ENCODE measurements around the gene UTRN. TPM values are rescaled to one million over a fixed set of nuclear protein-coding genes. Genes with fewer than 3 reads are reported as not detected.

The UTRN gene
- polyA plus RNA-seq, 1 donor (not counting 4 experiments of a cell fraction or from before 2014, with no cell fraction given): 23.7 TPM

DNA sequence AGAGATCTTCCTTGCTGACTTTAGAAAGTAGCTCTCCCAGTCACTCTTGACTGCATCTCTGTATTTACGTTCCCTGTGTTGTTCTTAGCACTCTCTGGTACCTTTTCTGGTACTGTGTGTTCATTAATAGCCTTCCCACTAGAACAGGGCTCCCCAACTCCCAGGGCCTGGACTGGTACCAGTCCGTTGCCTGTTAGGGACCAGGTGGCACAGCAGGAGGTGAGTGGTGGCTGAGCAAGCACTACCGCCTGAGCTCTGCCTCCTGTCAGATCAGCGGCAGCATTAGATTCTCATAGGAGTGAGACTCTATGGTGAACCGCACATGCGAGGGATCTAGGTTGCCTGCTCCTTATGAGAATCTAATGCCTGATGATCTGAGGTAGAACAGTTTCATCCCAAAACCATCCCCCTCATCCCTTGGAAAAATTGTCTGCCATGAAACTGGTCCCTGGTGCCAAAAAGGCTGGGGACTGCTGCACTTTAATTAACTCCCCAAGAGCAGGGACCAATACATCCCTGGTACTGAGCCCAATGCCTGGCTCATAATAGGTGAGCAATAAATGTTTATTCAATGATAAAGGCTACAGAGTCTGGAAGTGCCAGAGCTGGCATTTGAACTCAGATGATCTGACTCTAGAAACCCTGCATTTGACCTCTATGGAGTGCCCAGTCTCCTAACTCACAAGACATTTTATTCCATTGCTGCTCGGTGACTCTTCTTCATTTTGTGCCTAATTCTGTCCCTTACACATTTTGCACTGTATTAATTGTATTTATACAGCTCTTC, 11.0 kb downstream of the UTRN start:
- Histone ChIP-seq H3K4me2 (ENCODE audit: control insufficient read depth, extremely low read depth, insufficient read depth, low read depth, low read length) (no peak overlapping the region), H4K20me1 (ENCODE audit: control insufficient read depth, extremely low read depth, insufficient read depth, low read length) (no peaks in the 10 kb centered on the region), H3K27ac (ENCODE audit: control insufficient read depth, insufficient read depth, low read length) (no peak overlapping the region), H2AFZ (ENCODE audit: control insufficient read depth, low read length) (no peak overlapping the region), H3K79me2 (ENCODE audit: control insufficient read depth, insufficient read depth, low read length) (no peaks in the 10 kb centered on the region), H3K4me3 (ENCODE audit: control insufficient read depth in 2 of 3, extremely low read depth in 1 of 3, insufficient read depth in 2 of 3, low read depth in 1 of 3, low read length in 3 of 3) (no peak overlapping the region), H3K36me3 (ENCODE audit: control insufficient read depth in 2 of 2, extremely low read depth in 1 of 2, insufficient read depth in 2 of 2, low read length in 2 of 2) (no peaks in the 10 kb centered on the region), H3K9ac (ENCODE audit: control insufficient read depth, extremely low read depth, insufficient read depth, low read length) (no peak overlapping the region), H3K9me3 (ENCODE audit: control insufficient read depth, low read depth, low read length) (no peaks in the 10 kb centered on the region), H3K27me3 (ENCODE audit: control insufficient read depth, extremely low read depth, insufficient read depth, low read length) (no peaks in the 10 kb centered on the region), H3K9me1 (ENCODE audit: control insufficient read depth, extremely low read depth, insufficient read depth, low read length) (no peaks in the 10 kb centered on the region), H3K4me1 (ENCODE audit: control insufficient read depth, extremely low read depth, insufficient read depth, low read length) (peaks cover 17% of the 10 kb centered on the region)
- no peak for DNase-seq (ENCODE audit: low read depth, low spot score)
- TF ChIP-seq EZH2 (IDR thresholded peaks at IDR 0.05; ENCODE audit: low read length): no peak
- TF ChIP-seq, protein P1, sequence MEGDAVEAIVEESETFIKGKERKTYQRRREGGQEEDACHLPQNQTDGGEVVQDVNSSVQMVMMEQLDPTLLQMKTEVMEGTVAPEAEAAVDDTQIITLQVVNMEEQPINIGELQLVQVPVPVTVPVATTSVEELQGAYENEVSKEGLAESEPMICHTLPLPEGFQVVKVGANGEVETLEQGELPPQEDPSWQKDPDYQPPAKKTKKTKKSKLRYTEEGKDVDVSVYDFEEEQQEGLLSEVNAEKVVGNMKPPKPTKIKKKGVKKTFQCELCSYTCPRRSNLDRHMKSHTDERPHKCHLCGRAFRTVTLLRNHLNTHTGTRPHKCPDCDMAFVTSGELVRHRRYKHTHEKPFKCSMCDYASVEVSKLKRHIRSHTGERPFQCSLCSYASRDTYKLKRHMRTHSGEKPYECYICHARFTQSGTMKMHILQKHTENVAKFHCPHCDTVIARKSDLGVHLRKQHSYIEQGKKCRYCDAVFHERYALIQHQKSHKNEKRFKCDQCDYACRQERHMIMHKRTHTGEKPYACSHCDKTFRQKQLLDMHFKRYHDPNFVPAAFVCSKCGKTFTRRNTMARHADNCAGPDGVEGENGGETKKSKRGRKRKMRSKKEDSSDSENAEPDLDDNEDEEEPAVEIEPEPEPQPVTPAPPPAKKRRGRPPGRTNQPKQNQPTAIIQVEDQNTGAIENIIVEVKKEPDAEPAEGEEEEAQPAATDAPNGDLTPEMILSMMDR (optimal IDR thresholded peaks at IDR 0.05 in 1 of 3, IDR thresholded peaks at IDR 0.05 in 1 of 3, conservative IDR thresholded peaks at IDR 0.05 in 1 of 3; ENCODE audit: extremely low read depth in 1 of 3, insufficient read depth in 2 of 3, low read length in 3 of 3): no peak
- no peak for FAIRE-seq
- dilution Hi-C loops (cut with MboI; ENCODE audit: extremely low pct_ligation_motif_present, low sequenced_read_pairs): no loop called here

DNA sequence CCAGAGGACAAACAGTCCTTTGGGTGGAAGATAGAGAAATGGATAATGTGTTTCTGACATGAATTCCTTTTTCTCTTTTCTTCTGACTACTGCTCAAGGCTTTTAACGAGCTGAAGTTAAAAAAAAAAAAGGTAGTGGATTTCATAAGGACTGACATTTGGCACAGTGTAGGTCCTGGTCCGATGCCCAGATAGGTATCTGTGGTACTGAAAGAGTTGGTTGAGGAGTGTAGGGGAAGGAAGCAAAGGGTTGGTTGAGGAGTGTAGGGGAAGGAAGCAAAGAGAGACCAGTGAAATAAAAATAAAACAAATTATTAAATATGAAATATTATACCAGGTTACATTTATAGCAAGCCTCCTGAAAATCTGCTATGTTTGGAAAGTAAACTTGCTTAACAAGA, 11.8 kb downstream of the UTRN start:
- no peak overlapping the region for H3K27ac ChIP-seq (ENCODE audit: control insufficient read depth, insufficient read depth, low read length)
- H3K27me3 ChIP-seq (ENCODE audit: control insufficient read depth, extremely low read depth, insufficient read depth, low read length): no peaks in the 10 kb centered on the region
- no peaks in the 10 kb centered on the region for H3K9me1 ChIP-seq (ENCODE audit: control insufficient read depth, extremely low read depth, insufficient read depth, low read length)
- H3K4me2 ChIP-seq (ENCODE audit: control insufficient read depth, extremely low read depth, insufficient read depth, low read depth, low read length): no peak overlapping the region
- peaks cover 17% of the 10 kb centered on the region for H3K4me1 ChIP-seq (ENCODE audit: control insufficient read depth, extremely low read depth, insufficient read depth, low read length)
- H3K36me3 ChIP-seq (ENCODE audit: control insufficient read depth in 2 of 2, extremely low read depth in 1 of 2, insufficient read depth in 2 of 2, low read length in 2 of 2): peaks cover 0 to 2% of the 10 kb centered on the region in 2 experiments
- H2AFZ ChIP-seq (ENCODE audit: control insufficient read depth, low read length): no peak overlapping the region
- no peak for DNase-seq (ENCODE audit: low read depth, low spot score)
- no peaks in the 10 kb centered on the region for H4K20me1 ChIP-seq (ENCODE audit: control insufficient read depth, extremely low read depth, insufficient read depth, low read length)
- no peak for FAIRE-seq
- no peak overlapping the region for H3K4me3 ChIP-seq (ENCODE audit: control insufficient read depth in 2 of 3, extremely low read depth in 1 of 3, insufficient read depth in 2 of 3, low read depth in 1 of 3, low read length in 3 of 3)
- no peaks in the 10 kb centered on the region for H3K9me3 ChIP-seq (ENCODE audit: control insufficient read depth, low read depth, low read length)
- no peaks in the 10 kb centered on the region for H3K79me2 ChIP-seq (ENCODE audit: control insufficient read depth, insufficient read depth, low read length)
- dilution Hi-C loops (cut with MboI; ENCODE audit: extremely low pct_ligation_motif_present, low sequenced_read_pairs): no loop called here
- TF ChIP-seq EZH2 (IDR thresholded peaks at IDR 0.05; ENCODE audit: low read length): no peak
- TF ChIP-seq, protein P1 (optimal IDR thresholded peaks at IDR 0.05 in 1 of 3, IDR thresholded peaks at IDR 0.05 in 1 of 3, conservative IDR thresholded peaks at IDR 0.05 in 1 of 3; ENCODE audit: extremely low read depth in 1 of 3, insufficient read depth in 2 of 3, low read length in 3 of 3): no peak
- H3K9ac ChIP-seq (ENCODE audit: control insufficient read depth, extremely low read depth, insufficient read depth, low read length): no peak overlapping the region
